Activated CD8-positive, alpha-beta memory T cell treated with anti-CD3 and anti-CD28 coated beads, Interleukin-2, amount 50 U/mL, for 24 hours (primary cell): ENCODE data around the gene CFAP69.
A peak's percentile ranks its signal among the peaks of the same experiment; 100 is the strongest.
"Not testable (repeated sequence)": the region's sequence is repeated elsewhere in the genome, so short reads cannot be mapped to it uniquely, and the experiment has no call there.

Experiments
- DNase-seq: peaks from one replicate; pipeline ENCODE4 v3.0.0-alpha.2; 2020; ENCODE audit errors: extremely low read depth

The CFAP69 gene

DNA sequence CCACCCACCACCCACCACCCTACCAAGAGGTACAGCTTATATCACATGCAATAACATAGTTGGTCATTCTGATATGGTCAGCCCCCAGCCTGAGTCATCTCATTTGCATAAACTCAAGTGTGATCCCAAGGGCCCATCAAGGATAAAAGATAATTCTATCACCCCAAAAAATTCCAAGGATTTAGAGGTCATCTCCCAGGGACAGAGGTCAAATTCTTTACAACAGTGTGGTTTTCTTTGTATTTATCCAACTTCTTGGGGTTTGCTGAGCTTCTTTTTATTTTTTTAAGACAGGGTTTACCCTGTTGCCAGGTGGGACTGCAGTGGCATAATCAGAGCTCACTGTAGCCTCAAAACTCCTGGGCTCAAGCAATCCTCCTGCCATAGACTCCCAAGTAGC lies 92.1 kb downstream of the CFAP69 start:
- no peak for DNase-seq

DNA sequence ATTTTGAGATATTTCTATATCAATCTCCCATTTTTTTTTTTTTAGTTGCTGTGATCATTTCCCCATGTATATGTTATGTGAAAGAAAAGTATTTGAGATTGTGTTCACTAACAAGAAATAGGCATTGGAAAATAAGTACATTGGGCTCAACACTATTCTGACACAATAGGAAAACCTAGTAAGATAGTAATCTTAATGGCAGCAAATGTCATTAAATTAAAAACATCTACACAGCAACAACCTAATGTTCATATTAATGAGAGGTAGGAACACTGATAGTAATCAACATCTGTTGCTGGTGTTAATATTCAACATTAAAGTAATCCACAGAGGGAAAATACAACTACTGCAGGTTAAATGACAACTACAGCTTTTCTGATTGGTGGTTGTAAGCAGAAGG lies 100.0 kb downstream of the CFAP69 start:
- DNase-seq, result no peak

DNA sequence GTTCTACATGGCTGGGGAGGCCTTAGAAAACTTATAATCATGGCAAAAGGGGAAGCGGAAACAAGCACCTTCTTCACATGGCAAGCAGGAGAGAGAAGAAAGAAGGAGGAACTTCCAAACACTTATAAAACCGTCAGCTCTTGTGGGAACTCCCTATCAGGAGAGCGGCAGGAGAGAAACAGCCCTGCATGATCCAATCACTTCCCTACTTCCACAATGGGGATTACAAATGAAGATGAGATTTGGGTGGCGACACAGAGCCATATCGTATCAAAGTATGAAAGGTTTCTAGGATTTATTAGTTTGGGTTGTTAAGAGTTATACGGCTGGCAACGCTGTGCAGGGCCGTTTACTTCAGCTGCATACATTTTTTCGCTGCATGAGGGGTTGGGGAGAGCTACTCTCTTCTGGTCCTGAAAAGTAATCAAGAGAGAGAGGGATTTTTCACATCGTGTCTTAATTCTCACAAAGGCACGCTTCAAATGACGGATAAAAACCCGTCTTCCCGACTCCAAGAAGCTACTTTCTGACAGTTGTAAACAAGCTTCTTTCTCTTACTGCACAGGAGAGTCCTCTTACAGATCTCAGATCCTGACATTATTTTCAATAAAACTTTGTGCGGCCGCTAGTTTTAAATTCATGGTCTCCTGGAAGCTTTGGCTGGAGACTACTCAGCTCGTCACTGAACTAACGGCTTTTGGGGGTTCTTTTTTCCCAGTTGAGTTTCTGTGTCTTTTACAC lies 100.8 kb downstream of the CFAP69 start:
- DNase-seq, result no peak

DNA sequence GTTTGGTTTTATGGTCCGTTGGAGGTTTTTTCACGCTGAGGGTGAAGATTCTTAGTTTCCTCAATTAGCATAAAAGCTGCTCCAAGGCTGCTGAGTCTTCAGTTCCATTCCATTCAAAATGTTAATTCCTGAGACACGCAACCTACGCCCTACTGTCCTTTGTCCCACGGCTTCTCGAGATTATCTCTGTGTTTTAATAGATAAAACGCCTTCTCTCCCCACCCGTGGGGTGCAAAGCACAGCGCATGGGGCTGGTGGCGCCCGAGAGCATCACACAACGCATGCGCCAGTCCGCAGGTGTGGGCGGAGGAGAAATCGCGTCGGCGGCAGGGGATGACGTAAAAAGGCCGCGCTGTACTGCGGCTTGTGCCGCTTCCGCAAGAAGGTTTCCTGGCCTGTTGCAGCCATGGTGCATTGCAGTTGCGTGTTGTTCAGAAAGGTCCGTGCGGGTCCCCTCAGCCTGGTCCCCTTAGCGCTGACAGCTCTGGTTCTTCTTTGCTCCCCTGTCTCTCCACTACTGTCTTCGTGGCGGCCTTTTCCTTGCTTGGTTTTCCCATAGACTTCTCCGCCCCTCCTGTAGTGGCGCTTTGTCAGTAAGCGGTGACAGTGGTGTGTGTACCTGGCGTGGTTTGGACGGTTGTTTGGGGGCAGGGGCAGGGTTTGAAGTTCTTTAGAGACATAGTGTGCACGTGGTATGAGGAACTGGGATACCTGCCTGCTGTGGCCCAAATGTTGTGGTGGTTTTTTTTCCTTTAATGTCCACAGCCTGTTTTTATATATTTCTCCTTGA lies 101.6 kb downstream of the CFAP69 start, which contains the start of gene GTPBP10:
Gene GTPBP10, plus strand, starts transcription at position 381 of the 790 bp plus-strand sequence. Its CDS starts 26 bp downstream, at position 407.
- peak; percentile 90 for DNase-seq

DNA sequence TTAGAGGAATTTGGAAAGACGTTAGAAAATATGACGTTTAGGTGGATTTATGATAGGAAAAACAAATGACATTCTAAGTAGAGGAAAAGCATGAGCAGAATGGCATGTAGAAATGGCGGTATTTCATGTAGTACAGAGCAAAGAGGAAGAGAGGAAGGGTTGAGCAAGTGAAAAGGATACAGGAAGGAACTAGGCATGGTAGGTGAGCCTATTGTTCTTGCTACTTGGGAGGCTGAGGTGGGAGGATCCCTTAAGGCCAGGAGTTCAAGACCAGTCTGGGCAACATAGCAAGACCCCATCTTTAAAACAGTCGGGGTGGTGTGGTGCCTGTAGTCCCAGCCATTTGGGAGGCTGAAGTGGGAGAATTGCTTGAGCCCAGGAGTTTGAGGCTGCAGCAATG lies 102.8 kb downstream of the CFAP69 start:
- DNase-seq, result no peak

DNA sequence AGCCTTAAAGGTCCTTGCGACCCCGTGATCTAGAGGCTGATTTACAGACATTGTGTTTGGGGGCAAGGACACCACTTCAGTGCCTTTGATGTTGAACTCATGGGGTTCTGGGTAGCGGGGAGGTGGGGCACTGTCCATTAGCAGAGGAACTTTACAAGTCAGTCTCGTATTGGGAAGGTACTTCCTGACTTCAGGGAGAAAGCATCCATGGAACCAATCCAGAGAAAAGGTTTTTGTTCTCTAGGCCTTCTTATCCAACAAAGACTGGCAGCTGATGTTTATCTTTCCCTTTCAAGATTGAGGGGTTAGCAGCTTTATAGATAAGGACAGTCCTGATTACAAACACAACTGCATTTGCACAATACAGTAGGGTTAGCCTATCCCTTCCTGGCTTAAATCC lies 104.3 kb downstream of the CFAP69 start:
- no peak for DNase-seq

DNA sequence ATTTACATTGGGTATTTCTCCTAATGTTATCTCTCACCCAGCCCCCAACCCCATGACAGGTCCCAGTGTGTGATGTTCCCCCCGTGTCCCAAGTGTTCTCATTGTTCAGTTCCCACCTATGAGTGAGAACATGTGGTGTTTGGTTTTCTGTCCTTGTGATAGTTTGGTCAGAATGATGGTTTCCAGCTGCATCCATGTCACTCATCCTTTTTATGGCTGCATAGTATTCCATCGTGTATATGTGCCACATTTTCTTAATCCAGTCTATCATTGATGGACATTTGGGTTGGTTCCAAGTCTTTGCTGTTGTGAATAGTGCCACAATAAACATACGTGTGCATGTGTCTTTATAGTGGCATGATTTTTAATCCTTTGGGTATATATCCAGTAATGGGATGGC lies 105.1 kb downstream of the CFAP69 start:
- DNase-seq, result not testable (repeated sequence)

DNA sequence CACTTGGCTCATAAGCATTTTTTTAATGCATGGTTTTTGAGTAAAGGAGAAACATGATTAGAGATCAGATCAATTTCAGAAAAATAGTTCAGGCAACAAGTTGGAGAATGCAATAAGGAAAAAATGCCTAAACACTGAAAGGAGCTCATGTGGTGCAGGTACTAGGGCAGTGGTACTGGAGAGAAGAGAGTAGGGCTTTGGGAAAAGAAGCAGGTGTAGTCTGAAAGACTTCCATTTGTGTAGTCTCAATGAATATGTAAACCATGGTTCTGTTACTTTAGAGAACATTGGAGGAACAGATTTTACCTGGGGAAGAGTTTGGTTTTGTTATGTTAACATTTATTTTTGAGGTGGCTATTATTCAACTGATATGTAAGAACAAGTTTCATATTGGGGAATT lies 107.0 kb downstream of the CFAP69 start:
- no peak for DNase-seq
